NCI-H187 treated with DMSO at 0.1 percent for 48 hours (cell line): ENCODE data around the gene AP3D1.

Experiments used
- DNase-seq: peaks from one replicate; lab custom pipeline; 2025; lab: John Stamatoyannopoulos, UW

Gene AP3D1

DNA sequence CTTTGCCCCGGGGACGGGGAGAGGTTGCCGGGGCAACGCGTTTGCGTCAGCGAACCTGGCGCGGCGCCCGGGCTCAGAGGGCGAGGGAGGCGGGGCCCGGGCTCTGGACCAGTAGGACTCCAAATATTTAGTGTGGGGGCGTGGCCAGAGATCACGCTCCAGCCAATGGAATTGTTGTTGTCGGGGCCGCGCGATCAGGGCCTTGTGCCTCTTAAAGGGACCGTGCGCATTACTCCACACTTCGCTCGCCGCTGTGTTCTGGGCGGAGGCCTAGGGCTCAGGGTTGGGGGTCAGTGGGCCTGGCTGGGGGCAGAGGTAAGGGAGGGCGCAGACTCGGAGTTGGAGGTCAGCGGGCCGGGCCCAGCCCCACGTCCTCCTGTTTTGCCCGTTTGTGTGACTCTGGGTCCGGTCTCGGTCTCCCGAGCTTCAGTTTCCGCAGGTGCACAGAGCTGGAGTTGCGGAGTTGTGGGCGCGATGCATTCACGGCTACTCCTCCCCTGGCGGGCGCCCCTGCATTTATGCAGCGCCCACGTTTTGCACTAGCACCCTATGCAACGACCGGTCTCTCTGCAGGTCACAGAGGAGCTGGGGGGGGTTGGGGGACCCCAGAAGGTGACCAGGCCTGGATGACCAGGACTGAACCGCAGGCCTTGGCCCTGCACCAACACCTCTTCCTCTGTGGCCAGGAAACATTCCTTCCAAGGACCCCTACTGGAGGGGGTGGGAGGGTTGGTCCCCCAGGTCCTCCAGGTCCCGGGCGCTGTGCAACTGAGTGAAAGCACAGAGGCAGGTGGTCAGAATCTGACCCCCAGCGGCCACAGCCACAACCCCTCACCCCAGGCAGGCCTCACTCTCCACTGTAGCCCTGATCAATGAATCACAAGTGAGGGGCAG lies 89.6 kb downstream of the AP3D1 start:
- DNase-seq = peak; percentile 97

DNA sequence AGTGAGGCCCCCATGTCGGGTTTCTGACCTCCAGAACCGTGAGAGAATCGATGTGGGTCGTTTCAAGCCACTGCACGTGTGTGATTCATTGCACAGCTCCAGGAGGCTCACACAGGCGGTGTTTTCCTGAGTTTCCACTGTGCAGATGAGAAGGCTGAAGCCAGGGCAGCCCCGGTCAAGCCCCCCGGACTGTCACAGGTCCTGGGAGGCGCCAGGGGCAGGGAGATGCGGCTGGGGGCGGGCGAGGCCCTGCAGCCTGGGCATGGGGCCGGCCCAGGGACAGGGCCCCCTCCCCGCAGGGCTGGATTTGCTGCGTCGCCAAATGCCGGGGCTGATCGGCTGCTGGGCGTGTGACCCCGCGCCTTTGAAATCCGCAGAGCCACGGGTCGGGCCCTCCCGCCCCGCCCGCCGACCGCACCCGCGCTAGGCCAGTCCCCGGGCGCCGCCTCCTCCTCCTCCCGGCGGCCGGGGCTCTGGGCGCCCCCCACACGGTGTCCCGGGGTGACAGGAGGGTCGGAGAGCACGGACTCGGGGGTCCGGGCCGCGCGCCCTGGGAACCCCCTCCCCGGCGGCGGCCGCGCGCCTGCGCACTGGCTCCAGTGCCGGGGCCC lies 90.4 kb downstream of the AP3D1 start:
- no peak for DNase-seq

DNA sequence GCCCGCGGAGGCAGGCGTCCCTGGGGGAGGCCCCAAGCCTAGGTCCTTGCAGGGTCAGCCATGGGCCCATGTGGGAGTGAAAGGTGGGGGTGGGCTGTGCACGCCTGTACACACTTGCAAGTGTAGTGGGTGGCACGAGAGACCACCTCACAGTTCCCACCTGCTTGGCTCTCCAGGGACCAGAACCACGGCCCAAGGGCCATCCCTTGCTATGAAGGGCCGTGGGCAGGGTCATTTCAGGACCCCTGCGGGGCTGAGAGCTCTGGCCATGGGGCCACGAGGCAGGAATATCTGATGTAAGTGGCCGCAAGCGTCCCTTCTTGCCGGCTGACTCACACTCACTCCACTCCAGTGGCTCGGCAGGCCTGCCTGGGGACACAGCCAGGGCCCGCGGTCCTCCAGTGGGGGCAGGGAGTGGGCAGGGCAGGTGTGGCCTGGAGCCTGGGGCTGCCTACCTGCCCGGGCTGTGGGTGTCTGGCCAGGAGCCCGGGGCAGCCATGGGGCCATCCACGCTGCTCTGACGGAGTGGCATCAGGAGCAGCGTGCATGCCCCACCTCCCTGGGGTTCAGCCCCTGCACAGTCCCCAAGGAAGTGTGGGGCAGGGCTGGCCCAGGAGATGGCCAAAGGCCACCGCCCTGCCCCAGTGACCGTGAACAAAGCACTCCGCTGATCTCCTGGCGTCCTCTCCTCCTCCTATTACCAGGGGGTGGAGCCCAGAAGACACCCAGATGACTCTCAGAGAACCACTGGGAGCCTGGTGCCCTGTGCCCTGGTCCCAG lies 91.8 kb downstream of the AP3D1 start:
- no peak for DNase-seq

DNA sequence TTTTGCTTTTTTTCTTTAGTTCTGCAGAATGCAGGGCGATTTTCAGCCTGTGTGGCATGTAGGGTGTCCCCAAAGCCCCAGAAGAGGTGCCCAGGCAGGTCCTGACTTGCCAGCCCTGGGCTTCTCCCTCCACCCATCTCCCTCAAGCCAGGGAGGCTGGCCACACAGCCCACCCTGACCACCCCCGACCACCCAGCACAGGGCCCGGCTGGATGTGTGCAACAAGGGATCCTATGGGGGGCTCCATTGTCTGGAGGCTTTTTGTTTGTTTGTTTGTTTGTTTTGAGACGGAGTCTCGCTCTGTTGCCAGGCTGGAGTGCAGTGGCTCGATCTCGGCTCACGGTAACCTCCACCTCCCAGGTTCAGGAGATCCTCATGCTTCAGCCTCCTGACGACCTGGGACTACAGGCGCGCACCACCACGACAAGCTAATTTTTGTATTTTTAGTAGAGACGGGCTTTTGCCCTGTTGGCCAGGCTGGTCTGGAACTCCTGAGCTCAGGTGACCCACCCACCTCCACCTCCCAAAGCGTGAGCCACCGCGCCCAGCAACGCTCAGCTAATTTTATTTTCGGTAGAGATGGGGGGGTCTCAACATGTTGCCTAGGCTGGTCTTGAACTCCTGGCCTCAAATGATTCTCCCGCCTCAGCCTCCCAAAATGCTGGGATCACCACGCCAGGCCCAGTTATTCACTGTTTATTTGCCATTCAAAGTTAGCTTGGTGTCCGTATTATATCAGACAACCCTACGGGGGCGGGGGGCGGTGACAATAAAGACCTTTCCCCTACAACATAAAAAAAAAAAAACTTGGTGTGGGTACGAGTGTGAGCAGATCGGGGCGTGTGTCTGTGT lies 92.6 kb downstream of the AP3D1 start:
- no peak for DNase-seq

DNA sequence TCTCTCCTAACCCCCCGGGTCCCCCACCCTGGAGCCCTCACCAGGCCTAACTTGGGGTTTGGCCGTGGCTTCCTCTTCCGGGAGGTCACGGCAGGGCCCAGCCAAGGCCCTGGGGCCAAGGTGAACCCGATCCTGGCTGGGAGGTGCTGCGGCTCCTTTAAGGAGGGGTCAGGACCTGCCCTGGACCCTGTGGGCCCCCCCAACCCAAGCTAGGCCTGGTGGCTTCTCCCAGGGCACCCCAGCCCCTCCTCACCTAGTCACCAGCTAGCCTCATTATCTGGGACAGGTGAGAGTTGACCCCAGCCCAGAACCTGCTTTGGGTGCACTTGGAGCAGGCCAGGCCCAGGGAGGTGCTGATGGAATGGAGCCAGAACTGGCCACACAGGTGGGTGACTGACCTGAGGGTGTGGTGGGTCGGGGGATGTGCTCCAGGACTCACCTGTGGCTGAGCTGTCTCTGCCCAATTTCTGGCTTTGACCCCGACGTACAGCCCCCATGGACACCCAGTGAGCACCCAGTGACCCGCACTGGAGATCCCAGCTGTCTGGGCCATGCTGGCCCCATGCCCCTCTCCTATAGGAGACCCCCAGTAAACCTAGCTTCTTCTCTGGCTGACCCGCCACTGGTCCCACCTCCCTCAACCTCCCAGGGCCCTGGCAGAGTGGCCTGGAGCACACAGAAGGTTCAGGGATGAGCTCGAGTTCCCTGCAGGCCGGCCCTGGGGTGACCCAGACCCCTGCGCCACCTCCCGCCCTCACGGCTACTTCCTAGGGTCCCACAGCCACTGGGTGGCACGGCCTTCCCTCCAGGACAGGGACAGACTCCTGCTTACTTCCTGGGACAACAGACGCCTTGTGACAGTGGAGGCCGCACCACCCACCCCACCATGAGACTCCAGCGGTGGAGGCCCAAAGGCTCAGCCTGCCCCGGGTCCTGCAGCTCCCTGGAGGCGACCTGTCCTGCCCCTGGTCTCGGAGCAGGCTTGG lies 93.6 kb downstream of the AP3D1 start:
- DNase-seq = no peak

DNA sequence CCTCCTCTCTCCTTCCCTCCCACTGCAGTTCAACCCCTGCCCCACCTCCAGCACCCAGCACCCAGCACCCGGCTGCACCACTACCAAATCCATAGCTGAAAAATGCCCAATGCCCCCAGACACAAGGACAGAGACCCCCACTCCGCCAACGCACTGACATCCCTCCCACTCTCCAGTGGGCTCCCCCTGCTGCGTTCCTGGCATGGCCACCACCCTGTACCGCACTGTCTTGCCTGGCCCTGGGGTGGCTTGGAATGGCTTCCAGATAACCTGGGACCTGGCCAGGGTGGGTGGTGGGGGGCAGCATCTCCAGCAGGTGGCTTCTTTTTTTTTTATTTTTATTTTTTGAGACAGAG lies 94.6 kb downstream of the AP3D1 start:
- DNase-seq = no peak

DNA sequence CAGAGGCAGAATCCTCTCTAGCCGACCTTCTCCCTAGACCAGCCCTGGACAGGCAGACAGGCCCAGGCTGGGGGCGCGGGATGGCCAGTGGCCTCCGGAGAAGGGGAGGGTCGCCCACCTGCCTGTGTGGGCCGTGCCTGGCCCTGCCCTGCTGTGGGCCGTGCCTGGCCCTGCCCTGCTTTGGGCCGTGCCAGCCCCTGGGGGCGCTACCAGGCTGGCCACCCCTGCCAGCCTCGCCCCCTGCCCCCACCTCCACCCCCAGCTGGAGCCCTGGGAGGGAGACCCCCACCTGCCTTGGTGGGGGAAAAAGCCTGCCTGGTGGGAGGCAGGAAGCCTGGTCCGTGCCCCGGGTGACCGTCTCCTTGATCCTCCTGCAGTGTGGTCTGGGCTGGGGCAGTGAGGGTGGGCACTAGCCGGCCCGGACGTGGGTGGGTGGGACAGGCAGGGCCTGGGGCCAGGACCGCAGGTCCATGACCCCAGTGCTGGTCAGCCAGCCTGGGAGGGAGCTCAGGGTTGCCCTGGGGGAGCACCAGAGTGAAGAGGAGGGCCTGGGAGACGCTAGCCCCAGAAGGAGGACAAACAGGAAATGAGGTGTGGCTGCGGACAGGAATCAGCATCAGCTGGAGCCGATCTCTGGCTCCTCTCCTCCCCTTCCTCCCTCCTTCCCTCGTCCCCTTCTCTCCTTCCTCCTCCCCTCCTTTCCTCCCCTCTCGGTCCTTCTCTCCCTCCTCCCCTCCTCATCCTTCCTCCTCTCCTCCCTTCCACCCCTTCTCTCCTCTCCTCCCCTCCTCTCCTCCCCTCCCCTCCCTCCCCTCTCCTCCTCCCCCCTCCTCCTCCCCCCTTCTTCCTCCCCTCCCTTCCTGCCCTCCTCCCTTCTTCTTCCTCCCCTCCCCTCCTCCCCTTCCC lies 95.2 kb downstream of the AP3D1 start:
- DNase-seq = no peak

DNA sequence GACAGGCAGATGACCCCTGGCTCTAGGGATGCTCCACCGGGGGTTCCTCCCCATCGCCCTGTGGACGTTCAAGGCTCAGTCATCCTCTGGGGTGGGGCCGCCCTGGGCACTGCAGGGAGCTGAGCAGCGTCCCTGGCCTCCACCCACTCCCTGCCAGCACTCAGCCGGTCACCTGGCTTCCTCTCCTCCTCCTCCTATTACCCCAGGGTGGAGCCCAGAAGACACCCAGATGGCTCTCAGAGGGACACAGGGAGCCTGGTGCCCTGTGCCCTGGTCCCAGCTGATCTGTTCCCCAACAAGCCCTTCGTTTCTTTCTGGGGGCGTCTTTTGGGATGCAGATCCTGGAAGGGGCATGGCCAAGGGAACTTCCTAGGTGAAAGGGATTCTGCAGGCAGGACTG lies 96.6 kb downstream of the AP3D1 start:
- no peak for DNase-seq

DNA sequence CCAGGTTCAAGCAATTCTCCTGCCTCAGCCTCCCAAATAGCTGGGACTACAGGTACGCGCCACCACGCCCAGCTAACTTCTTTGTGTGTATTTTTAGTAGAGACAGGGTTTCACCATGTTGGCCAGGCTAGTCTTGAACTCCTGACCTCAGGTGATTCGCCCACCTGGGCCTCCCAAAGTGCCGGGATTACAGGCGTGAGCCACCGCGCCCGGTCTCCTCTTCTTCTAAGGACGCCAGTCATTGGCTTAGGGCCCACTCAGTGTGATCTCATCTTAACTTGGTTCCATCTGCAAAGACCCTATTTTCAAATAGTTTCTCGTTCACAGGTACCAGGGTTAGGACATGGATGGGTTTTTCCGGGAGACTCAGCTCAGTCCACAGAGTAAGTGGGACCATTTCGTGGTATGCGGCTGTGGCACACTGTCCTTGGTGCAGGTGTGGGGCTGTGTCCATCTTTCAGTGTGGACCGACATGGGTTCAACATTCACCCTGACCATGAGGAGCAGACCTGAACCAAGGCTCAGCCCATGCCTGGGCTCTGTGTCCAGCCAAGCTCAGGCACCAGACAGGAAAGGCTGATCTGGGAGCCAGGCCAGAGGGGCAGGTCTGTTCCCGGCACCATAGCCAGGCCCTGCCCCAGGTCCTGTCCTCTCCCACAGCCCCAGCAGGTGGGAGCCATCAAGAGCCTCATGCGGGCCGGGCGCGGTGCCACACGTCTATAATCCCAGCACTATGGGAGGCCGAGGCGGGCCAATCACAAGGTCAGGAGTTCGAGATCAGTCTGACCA lies 97.6 kb downstream of the AP3D1 start:
- no peak for DNase-seq

DNA sequence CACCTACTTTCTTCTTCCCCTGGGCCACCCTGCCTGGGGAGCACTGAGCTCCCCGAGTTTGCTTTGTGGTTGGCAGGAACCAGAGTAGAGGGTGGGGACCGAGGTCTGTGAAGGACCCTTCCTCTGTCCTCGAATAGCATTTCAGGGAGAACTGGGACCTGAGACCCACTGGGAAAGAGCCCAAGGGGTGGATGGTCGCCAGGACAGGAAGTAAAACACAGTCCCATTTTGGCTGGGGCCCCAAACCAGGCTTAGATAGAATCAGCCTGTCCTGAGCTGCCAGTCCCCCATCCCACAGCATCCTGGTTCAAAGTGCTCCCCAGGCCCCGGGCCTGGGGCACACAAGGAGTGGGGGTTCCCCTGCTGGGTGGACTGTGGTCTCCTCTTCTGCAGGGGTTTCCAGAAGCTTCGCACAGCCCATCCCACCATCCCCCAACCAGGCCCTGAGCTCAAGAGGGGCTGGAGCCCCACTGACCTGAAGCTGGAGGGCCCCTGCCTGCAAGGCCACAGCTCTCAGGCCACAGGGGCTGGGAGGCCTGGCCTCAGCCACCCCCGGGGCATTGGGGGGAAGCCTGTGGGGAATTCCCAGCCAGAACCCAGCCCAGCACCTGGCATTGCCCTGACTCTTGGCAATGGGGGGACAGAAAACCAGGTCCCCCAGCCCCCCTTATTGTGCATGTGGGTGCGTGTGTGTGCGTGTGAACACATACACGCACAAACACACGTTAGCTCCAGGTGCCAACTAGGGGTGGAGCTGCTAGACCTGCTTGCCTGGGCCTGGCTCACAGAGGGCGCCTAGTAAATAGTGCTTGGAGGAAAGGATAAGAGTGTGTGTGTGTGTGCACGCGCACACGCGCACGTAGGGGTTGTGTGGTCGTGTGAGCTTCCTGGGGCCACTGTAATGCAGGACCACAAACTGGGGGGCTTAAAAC lies 99.3 kb downstream of the AP3D1 start:
- DNase-seq = no peak

DNA sequence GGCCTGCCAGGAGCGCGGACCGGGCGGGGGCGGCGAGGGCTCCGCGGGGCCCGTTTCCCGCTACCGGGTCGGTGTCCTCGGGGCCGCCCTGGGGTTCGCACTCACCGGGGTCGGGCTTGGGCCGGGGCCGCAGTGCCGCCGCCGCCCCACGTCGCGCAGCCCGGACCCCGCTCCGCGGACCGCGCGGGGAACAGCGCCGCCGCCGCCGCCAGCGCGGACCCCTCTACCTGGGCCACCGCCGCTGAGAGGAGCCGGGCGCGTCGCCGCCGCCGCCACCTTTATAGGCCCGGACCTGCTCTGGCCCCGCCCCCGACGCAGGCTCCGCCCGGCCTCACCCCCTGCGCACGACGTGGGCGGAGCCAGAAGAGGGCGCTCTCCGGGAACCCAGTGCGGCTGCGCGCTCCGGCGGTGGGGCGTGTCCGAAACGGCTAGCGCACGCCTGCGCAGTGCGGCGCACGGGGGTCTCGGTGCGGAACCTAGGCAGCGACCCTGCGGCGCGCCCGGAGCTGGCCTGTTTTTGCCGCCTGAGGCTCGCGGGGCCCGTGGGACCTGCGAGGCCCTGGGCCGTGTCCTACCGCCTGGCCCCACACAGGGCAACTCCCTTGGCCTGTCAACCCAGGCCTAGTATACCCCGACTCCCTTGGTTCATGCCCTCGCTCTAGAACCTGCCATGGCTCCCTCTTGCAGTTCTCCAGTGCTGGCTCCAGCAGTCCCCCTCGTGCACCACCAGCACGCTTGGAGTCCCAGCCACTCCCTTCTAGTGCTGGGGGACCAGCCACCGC lies 100.2 kb downstream of the AP3D1 start, which contains the start of gene MKNK2:
Gene MKNK2 (minus strand): TSS at position 254 of the 782 bp plus-strand sequence. CDS start 393 bp downstream, outside the sequence.
- DNase-seq = no peak
